HL-60 (cell line): ENCODE data around the gene SAMM50.

ENCODE experiments used
- DNase-seq, 2 experiments: peaks; one replicate each; pipeline ENCODE4 v3.0.0-alpha.2; 2010 to 2020; ENCODE audit warnings: low read depth in 1 of 2, low spot score in 1 of 2
- H3K27ac ChIP-seq: fragments of 250-450 bp; sonication (Bioruptor Pico); replicated peaks from 2 replicates; pipeline ENCODE4 v1.5.1; 2020; ENCODE audit warnings: mild to moderate bottlenecking, moderate library complexity
- H3K27me3 ChIP-seq: fragments of 250-450 bp; sonication (Bioruptor Pico); 2 replicates; pipeline ENCODE4 v1.5.1; 2021; ENCODE audit warnings: mild to moderate bottlenecking, moderate library complexity; ENCODE audit not compliant: insufficient read depth, poor library complexity, severe bottlenecking
- H3K4me3 ChIP-seq: replicated peaks from 2 replicates; pipeline ENCODE4 v1.5.1; 2011; ENCODE audit warnings: mild to moderate bottlenecking, control low read depth, low read length; ENCODE audit not compliant: insufficient read depth
- GABPA ChIP-seq: IDR thresholded peaks from 2 replicates; pipeline ENCODE4 v1.6.1; 2012; ENCODE audit warnings: low read depth
- POLR2AphosphoS5 ChIP-seq: IDR thresholded peaks from 2 replicates; pipeline ENCODE4 v1.6.1; 2012; ENCODE audit warnings: low read depth
- SPI1 ChIP-seq: IDR thresholded peaks from 2 replicates; pipeline ENCODE4 v1.6.1; 2012; ENCODE audit warnings: low read depth, mild to moderate bottlenecking, borderline replicate concordance
- TF ChIP-seq, protein P1 (sequence below): IDR thresholded peaks from 2 replicates; pipeline ENCODE4 v1.6.1; 2012; ENCODE audit warnings: low read depth; ENCODE audit not compliant: insufficient replicate concordance
- TF ChIP-seq, protein P2 (sequence below): IDR thresholded peaks from one replicate; pipeline ENCODE4 v1.5.1; 2011; ENCODE audit warnings: low read length, control low read depth, inconsistent platforms; ENCODE audit not compliant: insufficient read depth

Gene SAMM50

DNA sequence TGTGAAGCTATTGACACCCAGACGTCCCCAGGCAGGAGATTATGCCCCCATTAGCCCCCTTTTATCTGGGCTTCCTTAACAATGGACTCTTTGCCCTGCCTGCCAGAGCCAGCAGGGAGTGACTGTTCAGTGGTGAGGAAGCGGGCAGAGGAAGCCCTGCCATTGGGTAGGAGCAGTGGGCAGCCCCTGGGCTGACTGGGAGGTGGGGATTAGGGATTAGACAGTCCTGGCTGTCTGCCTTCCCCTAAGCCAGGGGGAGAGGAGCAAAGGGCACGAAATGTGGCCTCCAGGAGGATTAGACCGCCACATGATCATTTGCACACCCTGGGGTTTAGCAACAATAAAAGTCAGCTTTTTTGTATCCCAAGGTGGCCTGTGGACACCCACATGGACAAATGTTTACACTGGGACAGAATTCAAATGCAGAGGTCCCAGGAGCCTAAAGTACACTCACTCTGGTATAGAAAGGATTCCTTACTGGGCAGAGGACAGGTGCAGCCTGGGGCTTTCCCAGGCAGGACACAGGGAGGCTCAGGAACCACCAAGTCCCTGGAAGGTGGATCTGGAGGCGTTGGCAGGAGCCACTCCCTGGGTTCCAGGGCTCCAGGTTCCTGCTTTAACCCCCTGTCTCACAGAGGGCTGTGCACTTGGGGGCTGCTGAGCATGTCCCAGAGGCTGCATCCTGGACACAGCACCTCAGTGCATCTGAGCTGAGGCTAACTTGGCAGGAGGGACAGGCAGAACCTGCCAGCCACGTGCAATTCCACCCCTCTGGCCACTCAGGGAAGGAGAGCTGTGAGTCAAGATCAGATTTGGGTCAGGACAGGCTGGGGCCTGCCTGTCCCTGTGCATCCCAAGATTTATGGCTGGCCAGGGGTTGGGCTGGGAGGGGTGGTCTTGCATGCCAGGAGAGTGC, 29.6 kb upstream of the SAMM50 start:
- Histone ChIP-seq H3K27me3 (peaks cover 17% of the 10 kb centered on the region), H3K4me3 (no peak overlapping the region), H3K27ac (no peak overlapping the region)
- no peak for TF ChIP-seq POLR2AphosphoS5
- TF ChIP-seq GABPA, result no peak
- no peak for TF ChIP-seq SPI1
- TF ChIP-seq, protein P1, sequence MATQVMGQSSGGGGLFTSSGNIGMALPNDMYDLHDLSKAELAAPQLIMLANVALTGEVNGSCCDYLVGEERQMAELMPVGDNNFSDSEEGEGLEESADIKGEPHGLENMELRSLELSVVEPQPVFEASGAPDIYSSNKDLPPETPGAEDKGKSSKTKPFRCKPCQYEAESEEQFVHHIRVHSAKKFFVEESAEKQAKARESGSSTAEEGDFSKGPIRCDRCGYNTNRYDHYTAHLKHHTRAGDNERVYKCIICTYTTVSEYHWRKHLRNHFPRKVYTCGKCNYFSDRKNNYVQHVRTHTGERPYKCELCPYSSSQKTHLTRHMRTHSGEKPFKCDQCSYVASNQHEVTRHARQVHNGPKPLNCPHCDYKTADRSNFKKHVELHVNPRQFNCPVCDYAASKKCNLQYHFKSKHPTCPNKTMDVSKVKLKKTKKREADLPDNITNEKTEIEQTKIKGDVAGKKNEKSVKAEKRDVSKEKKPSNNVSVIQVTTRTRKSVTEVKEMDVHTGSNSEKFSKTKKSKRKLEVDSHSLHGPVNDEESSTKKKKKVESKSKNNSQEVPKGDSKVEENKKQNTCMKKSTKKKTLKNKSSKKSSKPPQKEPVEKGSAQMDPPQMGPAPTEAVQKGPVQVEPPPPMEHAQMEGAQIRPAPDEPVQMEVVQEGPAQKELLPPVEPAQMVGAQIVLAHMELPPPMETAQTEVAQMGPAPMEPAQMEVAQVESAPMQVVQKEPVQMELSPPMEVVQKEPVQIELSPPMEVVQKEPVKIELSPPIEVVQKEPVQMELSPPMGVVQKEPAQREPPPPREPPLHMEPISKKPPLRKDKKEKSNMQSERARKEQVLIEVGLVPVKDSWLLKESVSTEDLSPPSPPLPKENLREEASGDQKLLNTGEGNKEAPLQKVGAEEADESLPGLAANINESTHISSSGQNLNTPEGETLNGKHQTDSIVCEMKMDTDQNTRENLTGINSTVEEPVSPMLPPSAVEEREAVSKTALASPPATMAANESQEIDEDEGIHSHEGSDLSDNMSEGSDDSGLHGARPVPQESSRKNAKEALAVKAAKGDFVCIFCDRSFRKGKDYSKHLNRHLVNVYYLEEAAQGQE, result no peak
- TF ChIP-seq, protein P2, sequence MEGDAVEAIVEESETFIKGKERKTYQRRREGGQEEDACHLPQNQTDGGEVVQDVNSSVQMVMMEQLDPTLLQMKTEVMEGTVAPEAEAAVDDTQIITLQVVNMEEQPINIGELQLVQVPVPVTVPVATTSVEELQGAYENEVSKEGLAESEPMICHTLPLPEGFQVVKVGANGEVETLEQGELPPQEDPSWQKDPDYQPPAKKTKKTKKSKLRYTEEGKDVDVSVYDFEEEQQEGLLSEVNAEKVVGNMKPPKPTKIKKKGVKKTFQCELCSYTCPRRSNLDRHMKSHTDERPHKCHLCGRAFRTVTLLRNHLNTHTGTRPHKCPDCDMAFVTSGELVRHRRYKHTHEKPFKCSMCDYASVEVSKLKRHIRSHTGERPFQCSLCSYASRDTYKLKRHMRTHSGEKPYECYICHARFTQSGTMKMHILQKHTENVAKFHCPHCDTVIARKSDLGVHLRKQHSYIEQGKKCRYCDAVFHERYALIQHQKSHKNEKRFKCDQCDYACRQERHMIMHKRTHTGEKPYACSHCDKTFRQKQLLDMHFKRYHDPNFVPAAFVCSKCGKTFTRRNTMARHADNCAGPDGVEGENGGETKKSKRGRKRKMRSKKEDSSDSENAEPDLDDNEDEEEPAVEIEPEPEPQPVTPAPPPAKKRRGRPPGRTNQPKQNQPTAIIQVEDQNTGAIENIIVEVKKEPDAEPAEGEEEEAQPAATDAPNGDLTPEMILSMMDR, result no peak
- no peak for DNase-seq

DNA sequence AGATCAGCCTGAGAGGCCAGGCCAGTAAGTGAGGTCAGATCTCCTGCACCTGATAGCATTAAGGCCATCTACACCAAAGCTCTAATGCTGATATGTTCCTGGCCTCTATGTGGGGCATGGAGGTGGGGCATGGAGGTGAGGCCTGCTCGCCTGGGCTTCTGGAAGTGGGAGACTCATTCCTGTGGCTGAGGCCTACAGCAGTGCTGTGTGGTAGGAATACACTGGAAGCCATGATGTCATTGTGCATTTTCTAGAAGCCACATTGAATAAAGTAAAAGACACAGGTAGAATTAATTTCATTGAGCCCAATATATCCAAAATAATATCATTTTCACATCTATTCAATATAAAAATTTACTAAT, 28.9 kb upstream of the SAMM50 start:
- DNase-seq, result no peak
- TF ChIP-seq SPI1, result no peak
- no peak for TF ChIP-seq GABPA
- TF ChIP-seq, protein P2, result no peak
- TF ChIP-seq, protein P1, result no peak
- no peak for TF ChIP-seq POLR2AphosphoS5
- no peak overlapping the region for H3K27ac ChIP-seq
- peaks cover 17% of the 10 kb centered on the region for H3K27me3 ChIP-seq
- H3K4me3 ChIP-seq, result no peak overlapping the region

DNA sequence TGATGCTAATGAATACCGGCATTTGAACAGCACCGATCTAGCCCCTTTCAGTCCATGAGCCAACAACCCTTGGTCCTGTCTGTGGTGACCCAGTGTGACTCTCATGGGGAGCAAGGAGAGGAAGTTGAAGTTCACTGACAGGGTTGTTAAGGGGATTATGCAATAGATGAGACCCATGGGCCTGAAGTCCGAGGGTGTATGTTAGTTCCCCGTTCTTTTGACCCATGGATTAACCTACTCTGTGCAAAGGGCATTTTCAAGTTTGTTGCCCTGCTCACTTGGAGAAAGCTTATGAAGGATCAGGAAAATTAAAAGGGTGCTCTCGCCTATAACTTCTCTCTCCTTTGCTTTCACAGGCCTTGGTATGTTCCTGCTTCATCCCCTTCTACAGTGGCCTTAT, 26.8 kb upstream of the SAMM50 start:
- TF ChIP-seq SPI1, result peak; percentile 44; the same call in 1 of the 2 replicates
- TF ChIP-seq GABPA, result no peak
- TF ChIP-seq, protein P2, result no peak
- TF ChIP-seq, protein P1, result no peak
- TF ChIP-seq POLR2AphosphoS5, result no peak

More for the DNA sequence above, 26.8 kb upstream of the SAMM50 start:
- H3K4me3 ChIP-seq, result no peak overlapping the region
- H3K27me3 ChIP-seq, result peaks cover 13% of the 10 kb centered on the region
- no peak overlapping the region for H3K27ac ChIP-seq
- DNase-seq, result peak; percentile 40 to 76
